Heart left ventricle (tissue), 13 donors: Measurements from ENCODE around the gene ABCC6.
"Not testable (repeated sequence)": the region's sequence is repeated elsewhere in the genome, so short reads cannot be mapped to it uniquely, and the experiment has no call there.

Experiments used
- CTCF ChIP-seq, 12 donors: fragments of 200-600 bp; sonication (generic) in 4 of 12; IDR thresholded peaks; one replicate each; pipeline versions ENCODE4 v1.5.0 to v1.8.0; 2018 to 2022; ENCODE audit warnings: antibody characterized with exemption in 12 of 12, mild to moderate bottlenecking in 5 of 12
- POLR2A ChIP-seq, 2 donors: fragments of 450-650 bp; IDR thresholded peaks; one replicate each; pipeline ENCODE4 v1.6.1; 2017; ENCODE audit warnings: antibody characterized with exemption in 2 of 2, mild to moderate bottlenecking in 2 of 2, moderate library complexity in 2 of 2
- donor health status: ischemic (EF 13 %, LVEDD 7.1; RV severe dilation, severe dysfunction).
- donor health status: DM: no; HTN: yes; CAD: no.
- donor health status: DM: no; HTN: no; CAD: no.
- donor health status: ischemic (EF 25% LVEDD 6.9; RV normal size, moderate dysfunction).
- donor health status: ischemic (EF 25% LVEDD 5.7; RV mildly dilated, moderate dysfunction).
- donor health status: ischemic (EF 35%, LVEDD 5.7; RV mildly dilated, moderate dysfunction).
- donor health status: nonischemic (EF 11% LVEDD 7.7; RV severe dilation, severe dysfunction).
- donor health status: DM: yes; HTN: yes; CAD: no.
- donor health status: PGD.
- donor health status: ischemic (EF 29% LVEDD 5.4; RV normal size, mild dysfunction).
- donor health status: nonischemic (EF 23%, LVEDD 6.1; RV moderate dilation, normal function).

GRCh38 chr16:16181748-16182147, 41.5 kb downstream of the ABCC6 start:
- TF ChIP-seq CTCF, POLR2A (IDR thresholded peaks at IDR 0.05): not testable (repeated sequence)
